Amniotic epithelial cell (primary cell): ENCODE data around the gene IRF2BPL.
A peak's percentile ranks its signal among the peaks of the same experiment; 100 is the strongest.

Experiments
- DNase-seq: peaks from one replicate; pipeline ENCODE4 v3.0.0-alpha.2; 2010; ENCODE audit warnings: low read depth

IRF2BPL gene

GRCh38 chr14:76985540-76986230 is 42.8 kb downstream of the IRF2BPL start:
- DNase-seq = peak; percentile 23

- peak; percentile 90 for DNase-seq
Observed at GRCh38 chr14:76984787-76985375, 43.6 kb downstream of the IRF2BPL start.

GRCh38 chr14:76984297-76984696 is 44.2 kb downstream of the IRF2BPL start:
- DNase-seq = no peak

- no peak for DNase-seq
Observed at GRCh38 chr14:76981670-76982069, 46.8 kb downstream of the IRF2BPL start.

- DNase-seq = peak; percentile 99
Observed at GRCh38 chr14:76977793-76978720, 50.5 kb downstream of the IRF2BPL start.

- no peak for DNase-seq
Observed at GRCh38 chr14:76976240-76977005, 52.1 kb downstream of the IRF2BPL start.

- DNase-seq = no peak
Observed at GRCh38 chr14:76975812-76976211, 52.7 kb downstream of the IRF2BPL start.

- DNase-seq = no peak
Observed at GRCh38 chr14:76975051-76975450, 53.5 kb downstream of the IRF2BPL start.
